ENCODE data around the gene PEX5L.
A peak's percentile ranks its signal among the peaks of the same experiment; 100 is the strongest.

Gene PEX5L

GRCh38 chr3:179861953-179862352 lies 174.8 kb downstream of the PEX5L start:
- in situ Hi-C loops (cut with HindIII; ENCODE audit: low sequenced_read_pairs) = no loop called here
- no peak for DNase-seq (ENCODE audit: low read depth, low spot score)
- no peak for TF ChIP-seq CTCF (IDR thresholded peaks at IDR 0.05; ENCODE audit: low read depth, low read length)

GRCh38 chr3:179861292-179861691 lies 175.4 kb downstream of the PEX5L start:
- TF ChIP-seq CTCF (IDR thresholded peaks at IDR 0.05; ENCODE audit: low read depth, low read length) = no peak
- H3K4me3 ChIP-seq (ENCODE audit: low read depth, low read length) = no peak overlapping the region
- in situ Hi-C loops (cut with HindIII; ENCODE audit: low sequenced_read_pairs) = no loop called here
- DNase-seq (ENCODE audit: low read depth, low spot score) = no peak

More at GRCh38 chr3:179861953-179862352, 174.8 kb downstream of the PEX5L start:
- no peak overlapping the region for H3K4me3 ChIP-seq (ENCODE audit: low read depth, low read length)

GRCh38 chr3:179860275-179861107 lies 176.2 kb downstream of the PEX5L start:
- no peak for DNase-seq (ENCODE audit: low read depth, low spot score)
- no peak overlapping the region for H3K4me3 ChIP-seq (ENCODE audit: low read depth, low read length)
- no peak for TF ChIP-seq CTCF (IDR thresholded peaks at IDR 0.05; ENCODE audit: low read depth, low read length)
- in situ Hi-C loops (cut with HindIII; ENCODE audit: low sequenced_read_pairs) = no loop called here

GRCh38 chr3:179853176-179853575 lies 183.6 kb downstream of the PEX5L start:
- no peak overlapping the region for H3K4me3 ChIP-seq (ENCODE audit: low read depth, low read length)
- in situ Hi-C loops (cut with HindIII; ENCODE audit: low sequenced_read_pairs) = no loop called here
- TF ChIP-seq CTCF (IDR thresholded peaks at IDR 0.05; ENCODE audit: low read depth, low read length) = no peak
- peak; percentile 83 for DNase-seq (ENCODE audit: low read depth, low spot score)

- in situ Hi-C loops (cut with HindIII; ENCODE audit: low sequenced_read_pairs) = no loop called here
- DNase-seq (ENCODE audit: low read depth, low spot score) = peak; percentile 73
- TF ChIP-seq CTCF (IDR thresholded peaks at IDR 0.05; ENCODE audit: low read depth, low read length) = peak; percentile 35
- no peak overlapping the region for H3K4me3 ChIP-seq (ENCODE audit: low read depth, low read length)
Measured at GRCh38 chr3:179852142-179852905, 184.4 kb downstream of the PEX5L start.

- in situ Hi-C loops (cut with HindIII; ENCODE audit: low sequenced_read_pairs) = no loop called here
- H3K4me3 ChIP-seq (ENCODE audit: low read depth, low read length) = no peak overlapping the region
- DNase-seq (ENCODE audit: low read depth, low spot score) = no peak
- no peak for TF ChIP-seq CTCF (IDR thresholded peaks at IDR 0.05; ENCODE audit: low read depth, low read length)
Measured at GRCh38 chr3:179848711-179849110, 188.0 kb downstream of the PEX5L start.

All from astrocyte of the spinal cord (primary cell).